Naive B cell (primary cell): ENCODE measurements around the gene COPS9. TPM values are rescaled to one million over a fixed set of nuclear protein-coding genes. Genes with fewer than 3 reads are reported as not detected.

ENCODE experiments used
- ATAC-seq, 2 donors: fragments of 150-1000 bp; cut with Tn5 transposase; 2 replicates each; pipeline ENCODE4 v1.10.0; 2021; ENCODE audit warnings: low read depth in 2 of 2, mild to moderate bottlenecking in 2 of 2, moderate library complexity in 2 of 2
- DNase-seq: peaks from one replicate; pipeline ENCODE4 v3.0.0; 2022
- H3K27ac Mint-ChIP-seq, 6 donors: one replicate each; pipeline ENCODE4 v1.8.0; 2020 to 2022; ENCODE audit warnings: mild to moderate bottlenecking in 6 of 6, mixed read lengths in 6 of 6, moderate library complexity in 5 of 6, inconsistent platforms in 2 of 6
- H3K27me3 Mint-ChIP-seq, 3 donors: one replicate each; pipeline ENCODE4 v1.8.0; 2021 to 2022; ENCODE audit warnings: mixed read lengths in 3 of 3, mild to moderate bottlenecking in 1 of 3
- H3K36me3 Mint-ChIP-seq, 2 donors: one replicate each; pipeline ENCODE4 v1.8.0; 2020 to 2022; ENCODE audit warnings: mixed read lengths in 2 of 2, inconsistent platforms in 1 of 2, mild to moderate bottlenecking in 1 of 2
- H3K4me1 Mint-ChIP-seq, 3 donors: one replicate each; pipeline ENCODE4 v1.8.0; 2020 to 2022; ENCODE audit warnings: mixed read lengths in 3 of 3, inconsistent platforms in 1 of 3, mild to moderate bottlenecking in 1 of 3, moderate library complexity in 1 of 3
- H3K4me3 Mint-ChIP-seq, 8 donors: one replicate each; pipeline ENCODE4 v1.8.0; 2020 to 2022; ENCODE audit warnings: mild to moderate bottlenecking in 8 of 8, mixed read lengths in 8 of 8, moderate library complexity in 8 of 8, inconsistent platforms in 2 of 8
- H3K9me3 Mint-ChIP-seq, 7 donors: one replicate each; pipeline ENCODE4 v1.8.0; 2020 to 2022; ENCODE audit warnings: mixed read lengths in 7 of 7, mild to moderate bottlenecking in 5 of 7, inconsistent platforms in 2 of 7, moderate library complexity in 1 of 7
- polyA plus RNA-seq, 6 donors: library from polyadenylated mRNA; unstranded; fragments of 300-500 nt; fragmentation: Illumina TruSeq; gene quantifications; one replicate each; pipeline ENCODE4 v1.2.3, GENCODE V29; 2021; ENCODE audit warnings: low read depth in 6 of 6

The COPS9 gene
- polyA plus RNA-seq, 6 donors from 2014 or later: 182 to 232 (median 207) TPM

DNA sequence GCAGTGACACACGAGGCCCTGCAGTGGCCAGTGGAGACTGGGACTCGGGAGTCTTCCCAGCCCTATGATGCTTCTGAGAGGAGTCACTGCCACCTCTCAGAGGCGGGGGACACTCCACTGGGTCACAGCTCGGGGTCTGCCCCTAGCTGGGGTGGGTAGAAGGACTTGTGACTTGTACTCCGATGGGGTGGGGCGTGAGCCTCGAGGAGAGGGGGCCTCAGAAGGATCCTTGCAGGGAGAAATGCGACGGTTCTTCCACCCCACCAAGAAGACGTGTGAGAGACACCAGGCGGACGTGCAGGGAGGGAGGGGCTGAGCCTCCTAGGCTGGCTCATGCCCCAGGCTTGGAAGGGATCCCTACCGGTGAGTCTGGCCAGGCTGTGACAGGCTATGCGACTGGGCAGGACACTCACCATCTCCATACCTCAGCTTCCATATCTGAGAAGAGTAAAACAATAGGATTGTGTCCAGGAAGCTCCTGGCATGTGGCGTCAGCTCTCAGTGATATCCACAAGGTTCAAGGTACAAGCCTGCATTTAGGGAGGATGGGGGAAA, 15.4 kb upstream of the COPS9 start:
- Mint-ChIP-seq H3K4me1 (peaks cover 0 to 4% (median 0%) of the 10 kb centered on the region in 3 donors), H3K36me3 (no peaks in the 10 kb centered on the region), H3K27ac (no peak overlapping the region), H3K27me3 (peaks cover 14 to 37% (median 26%) of the 10 kb centered on the region in 3 donors), H3K9me3 (peaks cover 0 to 9% (median 5%) of the 10 kb centered on the region in 7 donors), H3K4me3 (no peak overlapping the region)
- DNase-seq (no peak), ATAC-seq (no peak)

DNA sequence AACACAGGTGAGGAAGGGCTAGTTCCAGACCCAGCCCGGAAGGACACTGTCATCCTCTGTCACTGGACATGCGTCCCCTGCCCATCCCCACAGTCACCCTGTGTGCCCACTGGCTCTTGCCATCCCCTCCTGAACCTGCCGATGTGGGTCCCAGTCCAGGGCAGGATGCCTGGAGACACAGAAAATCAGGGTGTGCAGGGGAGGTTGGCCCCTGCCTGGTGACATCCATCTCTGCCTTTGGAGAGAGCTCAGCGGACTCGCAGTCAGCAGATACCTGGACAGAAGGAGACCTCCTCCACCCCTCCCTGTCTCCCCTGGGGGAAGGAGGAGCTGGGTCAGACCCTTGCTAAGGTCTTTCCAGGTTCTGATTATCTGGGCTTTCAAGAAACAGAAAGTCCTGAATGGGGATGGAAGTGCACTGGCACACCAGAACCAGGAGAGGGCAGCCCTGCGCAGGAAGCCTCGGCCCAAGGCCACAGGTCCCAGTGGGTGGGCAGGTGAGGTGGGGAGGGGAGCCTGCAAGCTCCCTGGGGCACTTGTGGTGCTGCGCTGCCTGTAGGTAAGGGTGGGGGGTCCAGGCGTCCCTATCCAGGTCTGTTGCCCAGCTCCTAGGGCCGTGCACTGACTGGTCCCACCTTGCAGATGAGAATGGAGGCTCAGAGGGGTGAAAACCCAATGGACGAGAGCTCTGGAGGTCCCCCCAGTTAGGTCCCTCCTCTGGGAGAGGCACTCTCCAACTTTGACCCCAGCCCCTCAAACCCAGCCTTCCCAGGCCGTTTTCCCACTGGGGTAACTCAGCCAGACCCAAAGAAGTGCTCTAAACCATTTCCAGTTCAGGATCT, 14.1 kb upstream of the COPS9 start:
- H3K4me3 Mint-ChIP-seq: no peak overlapping the region
- H3K4me1 Mint-ChIP-seq: peaks cover 0 to 4% (median 0%) of the 10 kb centered on the region in 3 donors
- ATAC-seq (peak in 1 of 2 donors; percentile 40), DNase-seq (peak; percentile 14)
- peaks cover 0 to 9% (median 5%) of the 10 kb centered on the region in 7 donors for H3K9me3 Mint-ChIP-seq
- H3K27me3 Mint-ChIP-seq: peaks cover 14 to 37% (median 30%) of the 10 kb centered on the region in 3 donors
- H3K27ac Mint-ChIP-seq: no peak overlapping the region
- no peaks in the 10 kb centered on the region for H3K36me3 Mint-ChIP-seq

DNA sequence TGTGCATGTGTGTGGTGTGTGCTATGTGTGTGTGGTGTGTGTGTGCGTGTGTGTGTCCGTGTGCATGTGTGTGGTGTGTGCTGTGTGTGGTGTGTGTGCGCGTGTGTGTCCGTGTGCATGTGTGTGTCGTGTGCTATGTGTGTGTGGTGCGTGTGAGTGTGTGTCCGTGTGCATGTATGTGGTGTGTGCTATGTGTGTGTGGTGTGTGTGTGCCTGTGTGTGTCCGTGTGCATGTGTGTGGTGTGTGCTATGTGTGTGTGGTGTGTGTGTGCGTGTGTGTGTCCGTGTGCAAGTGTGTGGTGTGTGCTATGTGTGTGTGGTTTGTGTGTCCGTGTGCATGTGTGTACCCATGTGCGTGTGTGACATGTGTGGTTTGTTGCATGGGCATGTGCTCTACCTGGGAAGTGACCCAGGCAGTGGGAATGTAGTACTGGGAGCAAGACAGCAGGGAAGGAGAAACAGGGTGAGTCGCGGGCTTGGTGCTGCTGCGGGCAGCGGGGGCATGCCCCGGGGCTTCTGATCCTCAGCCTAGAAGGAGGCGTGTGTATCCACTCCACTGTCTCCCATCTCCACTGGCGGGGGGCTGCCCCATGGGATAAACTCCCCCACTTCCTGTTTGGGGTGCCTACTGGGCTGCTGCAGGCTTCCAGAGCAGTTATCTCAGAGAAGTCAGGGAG, 11.9 kb upstream of the COPS9 start:
- Mint-ChIP-seq H3K4me3 (no peak overlapping the region), H3K36me3 (no peaks in the 10 kb centered on the region), H3K27ac (no peak overlapping the region), H3K27me3 (peaks cover 10 to 39% (median 26%) of the 10 kb centered on the region in 3 donors), H3K4me1 (peaks cover 0 to 4% (median 0%) of the 10 kb centered on the region in 3 donors), H3K9me3 (peaks cover 0 to 8% (median 4%) of the 10 kb centered on the region in 7 donors)
- DNase-seq: no peak
- ATAC-seq: no peak

DNA sequence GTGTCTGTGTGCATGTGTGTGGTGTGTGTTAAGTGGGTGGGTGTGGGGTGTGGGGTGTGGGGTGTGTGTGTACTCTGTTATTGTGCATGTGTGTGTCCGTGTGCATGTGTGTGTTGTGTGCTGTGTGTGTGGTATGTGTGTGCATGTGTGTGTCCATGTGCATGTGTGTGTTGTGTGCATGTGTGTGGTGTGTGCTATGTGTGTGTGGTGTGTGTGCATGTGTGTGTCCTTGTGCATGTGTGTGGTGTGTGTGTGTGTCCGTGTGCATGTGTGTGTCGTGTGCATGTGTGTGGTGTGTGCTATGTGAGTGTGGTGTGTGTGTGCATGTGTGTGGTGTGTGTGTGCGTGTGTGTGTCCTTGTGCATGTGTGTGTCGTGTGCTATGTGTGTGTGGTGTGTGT, 11.3 kb upstream of the COPS9 start:
- H3K36me3 Mint-ChIP-seq: no peaks in the 10 kb centered on the region
- H3K9me3 Mint-ChIP-seq: peaks cover 0 to 2% (median 0%) of the 10 kb centered on the region in 7 donors
- H3K4me3 Mint-ChIP-seq: no peak overlapping the region
- ATAC-seq (no peak), DNase-seq (no peak)
- H3K27ac Mint-ChIP-seq: no peak overlapping the region
- H3K4me1 Mint-ChIP-seq: peaks cover 0 to 4% (median 0%) of the 10 kb centered on the region in 3 donors
- peaks cover 9 to 39% (median 31%) of the 10 kb centered on the region in 3 donors for H3K27me3 Mint-ChIP-seq

DNA sequence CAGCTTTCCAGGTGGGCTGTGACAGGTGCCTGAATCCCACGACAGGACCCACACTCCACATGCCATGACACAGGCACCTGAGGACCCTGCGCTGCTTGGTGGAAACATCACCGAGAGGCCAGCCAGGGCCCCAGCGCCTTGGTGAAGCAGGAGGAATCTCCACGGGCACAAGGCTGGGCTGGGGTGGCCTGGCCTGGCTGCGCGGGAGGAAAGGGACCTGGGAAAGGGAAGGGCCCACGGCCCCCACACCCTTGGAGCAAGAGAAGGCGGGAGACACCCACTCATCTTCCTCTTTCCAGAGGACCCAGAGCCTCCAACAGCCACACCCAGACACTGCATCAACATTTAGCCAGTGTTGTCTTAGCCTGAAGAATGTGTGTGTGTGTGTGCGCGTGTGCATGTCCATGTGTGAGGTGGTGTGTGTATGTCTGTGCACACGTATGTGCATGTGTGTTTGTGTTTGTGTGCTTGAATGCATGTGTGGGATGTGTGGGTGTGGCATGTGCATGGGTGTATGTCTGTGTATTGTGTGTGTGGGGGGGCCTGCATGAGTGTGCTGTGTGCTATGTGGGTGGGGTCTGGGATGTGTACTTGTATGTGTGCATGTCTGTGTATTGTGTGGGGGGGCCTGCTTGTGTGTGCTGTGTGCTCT, 10.6 kb upstream of the COPS9 start:
- Mint-ChIP-seq H3K27ac (no peak overlapping the region), H3K4me3 (no peak overlapping the region), H3K36me3 (no peaks in the 10 kb centered on the region), H3K27me3 (peaks cover 3 to 42% (median 34%) of the 10 kb centered on the region in 3 donors), H3K9me3 (no peaks in the 10 kb centered on the region), H3K4me1 (peaks cover 0 to 4% (median 0%) of the 10 kb centered on the region in 3 donors)
- DNase-seq (no peak), ATAC-seq (no peak)

DNA sequence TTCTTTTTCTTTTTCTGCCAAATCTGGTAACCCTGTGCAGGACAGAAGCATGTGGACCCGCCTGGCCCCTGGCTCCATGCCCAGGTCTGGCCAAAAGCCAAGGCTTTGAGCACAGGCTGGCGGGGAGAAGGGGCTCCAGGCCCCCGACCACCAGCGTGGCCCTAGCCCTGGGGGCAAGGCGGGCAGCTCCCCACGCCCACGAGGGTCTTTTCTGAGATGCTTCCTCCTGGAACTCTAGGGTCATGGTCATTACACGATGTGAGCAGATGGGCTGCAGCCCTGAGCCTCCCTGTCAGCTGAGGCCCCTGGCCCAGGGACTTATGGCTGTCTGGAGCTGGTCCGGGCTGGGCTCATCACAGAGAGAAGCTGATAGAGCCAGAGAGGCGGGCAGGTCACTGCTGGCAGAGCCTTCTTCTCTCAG, 10.0 kb upstream of the COPS9 start:
- no peak for ATAC-seq
- no peak for DNase-seq
- Mint-ChIP-seq H3K36me3 (no peaks in the 10 kb centered on the region), H3K4me1 (peaks cover 0 to 4% (median 0%) of the 10 kb centered on the region in 3 donors), H3K9me3 (no peaks in the 10 kb centered on the region), H3K27ac (no peak overlapping the region), H3K4me3 (no peak overlapping the region), H3K27me3 (peaks cover 0 to 41% (median 35%) of the 10 kb centered on the region in 3 donors)

DNA sequence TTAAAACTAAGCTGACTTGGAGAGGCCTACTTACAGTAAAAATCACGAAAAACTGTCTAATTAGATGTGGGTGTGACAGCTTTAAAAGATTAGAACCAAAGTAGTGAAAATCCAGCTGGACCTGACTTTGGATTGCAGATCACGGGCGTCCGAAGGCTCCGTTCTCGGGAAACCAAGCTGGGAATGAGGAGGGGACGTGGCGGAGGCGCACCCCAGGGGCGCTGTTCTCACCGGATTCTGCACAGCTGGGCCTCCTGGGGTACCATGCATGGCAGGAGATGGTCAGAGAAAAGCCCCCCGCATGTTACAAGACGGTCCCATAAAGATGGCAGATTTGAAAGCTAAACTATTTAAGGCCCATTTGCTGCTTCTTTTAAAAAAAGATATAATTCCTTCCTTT, 9.4 kb upstream of the COPS9 start:
- H3K27ac Mint-ChIP-seq: peak overlapping the region in 1 of 6 donors; percentile 18
- H3K27me3 Mint-ChIP-seq: peaks cover 0 to 41% (median 35%) of the 10 kb centered on the region in 3 donors
- no peaks in the 10 kb centered on the region for H3K9me3 Mint-ChIP-seq
- no peaks in the 10 kb centered on the region for H3K36me3 Mint-ChIP-seq
- H3K4me1 Mint-ChIP-seq: peaks cover 0 to 4% (median 0%) of the 10 kb centered on the region in 3 donors
- no peak overlapping the region for H3K4me3 Mint-ChIP-seq
- DNase-seq (no peak), ATAC-seq (no peak)

DNA sequence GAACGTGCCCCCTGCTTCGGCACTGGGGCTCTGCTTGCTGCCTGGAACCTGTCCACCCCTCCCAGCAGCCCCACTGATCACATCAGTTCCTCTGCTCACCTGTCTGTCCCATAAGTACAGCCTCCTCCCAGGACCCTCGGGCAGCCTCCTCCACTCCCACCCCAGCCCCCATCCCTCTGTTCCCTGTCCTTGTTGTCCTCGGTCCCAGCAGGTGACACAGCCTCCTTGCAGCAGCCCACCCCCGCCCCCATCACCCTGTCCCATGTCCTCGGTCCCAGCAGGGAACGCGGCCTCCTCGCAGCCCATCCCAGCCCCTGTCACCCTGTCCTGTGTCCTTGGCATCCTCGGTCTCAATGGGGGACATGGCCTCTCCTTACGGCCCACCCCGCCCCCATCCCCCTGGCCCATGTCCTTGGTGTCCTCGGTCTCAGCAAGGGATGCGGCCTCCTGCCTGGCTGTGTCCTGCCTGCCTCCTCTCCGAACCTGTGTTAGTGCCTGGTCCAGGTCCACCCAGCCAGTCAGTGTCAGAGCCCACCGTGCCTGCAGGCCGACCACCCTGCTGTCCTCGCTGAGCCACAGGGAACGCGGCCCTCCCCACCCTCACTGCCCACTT, 8.7 kb upstream of the COPS9 start:
- DNase-seq: no peak
- no peak for ATAC-seq
- Mint-ChIP-seq H3K4me1 (peaks cover 0 to 4% (median 0%) of the 10 kb centered on the region in 3 donors), H3K36me3 (no peaks in the 10 kb centered on the region), H3K9me3 (no peaks in the 10 kb centered on the region), H3K4me3 (no peak overlapping the region), H3K27ac (peak overlapping the region in 1 of 6 donors; percentile 44), H3K27me3 (peaks cover 0 to 42% (median 28%) of the 10 kb centered on the region in 3 donors)

DNA sequence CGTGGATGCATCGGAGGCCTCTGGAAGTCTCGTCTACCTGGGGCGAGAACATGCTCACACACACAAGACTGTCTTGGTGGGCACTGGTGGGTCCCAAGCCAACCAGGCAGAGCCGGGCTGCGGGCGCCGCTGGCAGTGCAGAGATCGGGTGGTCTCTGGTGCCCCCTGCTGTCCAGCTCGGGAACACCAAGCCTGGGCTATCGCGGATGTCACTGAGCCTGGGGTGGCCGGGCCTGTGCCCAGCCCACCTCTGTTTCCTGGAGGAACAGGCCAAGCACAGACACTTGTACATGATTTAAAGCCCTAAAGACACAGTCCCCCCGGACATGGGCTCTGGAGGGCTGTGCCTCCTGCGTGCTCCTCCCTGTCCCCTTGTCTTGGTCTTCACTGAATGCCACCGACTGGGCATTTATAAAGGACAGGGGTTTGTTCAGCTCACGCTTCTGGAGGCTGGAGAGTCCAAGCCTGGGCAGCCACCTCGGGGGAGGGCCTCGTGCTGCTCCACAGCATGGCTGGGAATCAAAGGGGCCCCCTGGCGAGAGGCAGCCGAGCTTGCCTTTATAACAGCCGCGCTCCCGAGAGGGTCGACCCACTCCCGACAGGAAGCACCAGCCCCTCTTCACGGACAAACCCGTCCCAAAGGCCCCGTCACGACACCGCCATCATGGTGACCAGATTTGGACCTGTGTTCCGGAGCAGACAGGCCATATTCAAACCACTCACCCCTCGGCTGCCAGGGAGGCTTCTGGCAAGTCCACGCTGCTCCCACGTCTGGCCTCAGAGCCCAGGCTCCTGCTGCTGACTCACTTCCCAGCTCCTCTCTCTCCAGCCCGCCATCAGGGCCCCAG, 7.9 kb upstream of the COPS9 start:
- Mint-ChIP-seq H3K4me3 (no peak overlapping the region), H3K36me3 (no peaks in the 10 kb centered on the region), H3K9me3 (no peaks in the 10 kb centered on the region), H3K4me1 (peaks cover 0 to 4% (median 0%) of the 10 kb centered on the region in 3 donors), H3K27me3 (peaks cover 0 to 50% (median 28%) of the 10 kb centered on the region in 3 donors), H3K27ac (peak overlapping the region in 1 of 6 donors; percentile 42)
- DNase-seq: peak; percentile 70
- peak; percentile 86 to 89 for ATAC-seq

DNA sequence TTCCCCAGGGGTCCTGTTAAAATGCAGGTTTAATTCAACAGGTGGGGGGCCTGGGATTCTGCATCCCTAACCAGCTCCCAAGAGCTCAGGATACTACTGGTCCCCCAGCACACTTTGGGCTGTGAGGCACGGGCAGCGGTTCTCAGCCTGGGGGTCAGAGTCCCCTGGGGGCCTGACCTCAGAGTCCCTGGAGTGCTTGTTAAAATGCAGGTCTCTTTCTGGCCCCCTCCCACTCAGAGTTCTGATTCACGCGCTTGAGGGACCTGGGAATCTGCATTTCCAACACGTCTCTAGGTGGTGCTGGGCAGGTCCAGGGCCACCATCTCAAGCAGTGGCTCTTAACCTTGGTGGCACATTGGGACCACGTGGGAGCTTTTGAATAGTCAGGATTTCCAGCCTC, 7.2 kb upstream of the COPS9 start:
- ATAC-seq: peak in 1 of 2 donors; percentile 9
- Mint-ChIP-seq H3K4me3 (no peak overlapping the region), H3K27me3 (peaks cover 0 to 46% (median 26%) of the 10 kb centered on the region in 3 donors), H3K27ac (no peak overlapping the region), H3K36me3 (no peaks in the 10 kb centered on the region), H3K9me3 (no peaks in the 10 kb centered on the region), H3K4me1 (peaks cover 0 to 4% (median 0%) of the 10 kb centered on the region in 3 donors)
- no peak for DNase-seq

DNA sequence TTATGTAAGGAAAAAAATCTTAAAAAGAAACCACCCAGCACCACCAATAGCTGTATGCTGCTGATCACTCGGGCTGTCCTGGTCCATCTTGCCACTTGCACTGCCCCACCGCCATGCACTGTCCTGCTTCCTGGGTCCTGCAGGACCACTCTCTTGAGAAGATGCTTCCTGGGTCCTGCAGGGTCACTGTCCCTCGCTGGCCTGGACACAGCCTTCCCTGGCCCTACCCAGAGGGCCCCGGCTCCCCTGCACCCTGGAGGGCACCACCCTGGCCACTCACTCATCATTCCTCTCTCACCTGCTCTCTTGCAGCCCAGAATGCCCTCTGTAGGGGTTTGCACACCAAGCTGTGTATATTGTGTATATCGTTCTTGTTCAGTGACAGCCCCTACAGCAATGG, 6.8 kb upstream of the COPS9 start:
- peaks cover 0 to 4% (median 1%) of the 10 kb centered on the region in 3 donors for H3K4me1 Mint-ChIP-seq
- ATAC-seq (no peak), DNase-seq (no peak)
- H3K27me3 Mint-ChIP-seq: peaks cover 0 to 44% (median 21%) of the 10 kb centered on the region in 3 donors
- H3K9me3 Mint-ChIP-seq: no peaks in the 10 kb centered on the region
- H3K27ac Mint-ChIP-seq: peak overlapping the region in 1 of 6 donors; percentile 7
- H3K36me3 Mint-ChIP-seq: no peaks in the 10 kb centered on the region
- H3K4me3 Mint-ChIP-seq: no peak overlapping the region

DNA sequence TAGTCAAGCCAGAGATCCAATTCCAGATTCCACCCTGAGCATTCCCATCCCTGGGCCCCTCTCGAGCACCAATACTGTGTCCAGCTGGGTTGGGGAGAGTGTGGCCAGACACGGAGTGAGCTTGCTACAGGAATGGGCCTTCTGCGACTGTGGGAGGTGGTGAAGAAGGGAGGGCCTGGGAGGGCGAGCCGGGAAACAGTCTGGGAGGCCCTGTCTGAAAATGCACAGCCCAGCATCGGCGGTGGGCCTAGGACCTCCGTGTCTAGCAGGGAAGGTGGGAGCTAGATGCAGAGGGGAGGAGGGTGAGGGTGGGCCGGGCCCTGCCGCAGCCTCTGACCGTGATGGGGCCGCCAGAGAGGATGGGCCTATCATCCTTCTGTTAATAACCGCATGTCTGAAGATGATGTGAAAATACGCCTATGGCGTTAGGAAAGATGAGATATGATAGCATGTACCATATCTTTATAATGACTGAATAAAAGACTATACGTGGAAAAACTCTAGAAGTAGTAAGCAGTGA, 6.2 kb upstream of the COPS9 start:
- H3K9me3 Mint-ChIP-seq: no peaks in the 10 kb centered on the region
- peaks cover 0 to 39% (median 19%) of the 10 kb centered on the region in 3 donors for H3K27me3 Mint-ChIP-seq

More for the DNA sequence above, 6.2 kb upstream of the COPS9 start:
- DNase-seq (no peak), ATAC-seq (no peak)
- no peak overlapping the region for H3K27ac Mint-ChIP-seq
- peaks cover under 1 to 6% (median 5%) of the 10 kb centered on the region in 3 donors for H3K4me1 Mint-ChIP-seq
- peak overlapping the region in 1 of 8 donors; percentile 15 for H3K4me3 Mint-ChIP-seq
- H3K36me3 Mint-ChIP-seq: no peaks in the 10 kb centered on the region
